Neural progenitor cell (in vitro differentiated cells): ENCODE measurements around the gene LTBP3. TPM values are rescaled to one million over a fixed set of nuclear protein-coding genes. Genes with fewer than 3 reads are reported as not detected.

Experiments used
- DNase-seq: peaks from one replicate; pipeline ENCODE4 v3.0.0-alpha.2; 2016; ENCODE audit warnings: low spot score
- H2AFZ ChIP-seq: fragments of 200-600 bp; sonication (generic); replicated peaks from 2 replicates; pipeline ENCODE4 v1.6.1; 2016; ENCODE audit warnings: antibody characterized with exemption
- H3F3A ChIP-seq: fragments of 200-600 bp; sonication (generic); 2 replicates; pipeline ENCODE4 v1.6.1; 2016; ENCODE audit warnings: antibody characterized with exemption, low read depth
- H3K27ac ChIP-seq: fragments of 200-600 bp; sonication (generic); 2 replicates; pipeline ENCODE4 v1.5.1; 2016; ENCODE audit warnings: mild to moderate bottlenecking
- H3K27me3 ChIP-seq: fragments of 200-600 bp; sonication (generic); 2 replicates; pipeline ENCODE4 v1.6.1; 2016; ENCODE audit warnings: mild to moderate bottlenecking, moderate library complexity
- H3K36me3 ChIP-seq: fragments of 200-600 bp; sonication (generic); 2 replicates; pipeline ENCODE4 v1.5.1; 2016
- H3K4me1 ChIP-seq: fragments of 200-600 bp; sonication (generic); 2 replicates; pipeline ENCODE4 v1.6.1; 2016; ENCODE audit warnings: mixed run types
- H3K4me2 ChIP-seq: fragments of 200-600 bp; sonication (generic); 2 replicates; pipeline ENCODE4 v1.6.1; 2016
- H3K4me3 ChIP-seq: fragments of 200-600 bp; sonication (generic); 2 replicates; pipeline ENCODE4 v1.5.1; 2016
- H3K79me2 ChIP-seq: fragments of 200-600 bp; sonication (generic); 2 replicates; pipeline ENCODE4 v1.6.1; 2016; ENCODE audit warnings: low read depth
- H3K9ac ChIP-seq: fragments of 200-600 bp; sonication (generic); 2 replicates; pipeline ENCODE4 v1.6.1; 2016
- H3K9me3 ChIP-seq: fragments of 200-600 bp; sonication (generic); 2 replicates; pipeline ENCODE4 v1.5.1; 2016; ENCODE audit warnings: low read depth
- H4K20me1 ChIP-seq: fragments of 200-600 bp; sonication (generic); 2 replicates; pipeline ENCODE4 v1.6.1; 2016; ENCODE audit warnings: low read depth
- H3K27ac Mint-ChIP-seq: 3 replicates; pipeline ENCODE4 v1.8.0; 2021; ENCODE audit warnings: mixed read lengths
- H3K27me3 Mint-ChIP-seq: 2 replicates; pipeline ENCODE4 v1.8.0; 2022; ENCODE audit warnings: low read depth, mild to moderate bottlenecking, inconsistent platforms, moderate library complexity, mixed read lengths; ENCODE audit not compliant: insufficient read depth
- H3K36me3 Mint-ChIP-seq: 3 replicates; pipeline ENCODE4 v1.8.0; 2021; ENCODE audit warnings: mixed read lengths
- H3K4me1 Mint-ChIP-seq: 3 replicates; pipeline ENCODE4 v1.8.0; 2021; ENCODE audit warnings: mixed read lengths
- H3K4me3 Mint-ChIP-seq: 3 replicates; pipeline ENCODE4 v1.8.0; 2021; ENCODE audit warnings: mild to moderate bottlenecking, moderate library complexity, mixed read lengths
- H3K9me3 Mint-ChIP-seq: 3 replicates; pipeline ENCODE4 v1.8.0; 2020; ENCODE audit warnings: mixed read lengths
- EZH2 ChIP-seq: fragments of 200-600 bp; sonication (generic); IDR thresholded peaks from 2 replicates; pipeline ENCODE4 v1.6.1; 2017; ENCODE audit warnings: antibody characterized with exemption, mild to moderate bottlenecking, moderate library complexity
- EZH2phosphoT487 ChIP-seq: fragments of 200-600 bp; sonication (generic); IDR thresholded peaks from 2 replicates; pipeline ENCODE4 v1.6.1; 2017; ENCODE audit warnings: antibody characterized with exemption
- total RNA-seq: library from RNA; depleted of rRNA; stranded (reverse); fragments of >200 nt; gene quantifications from 2 replicates; pipeline ENCODE4 v1.2.3, GENCODE V29; 2015; ENCODE audit warnings: low replicate concordance
- TF ChIP-seq, protein P1 (sequence below): fragments of 200-600 bp; sonication (generic); IDR thresholded peaks from 2 replicates; pipeline ENCODE4 v1.5.1; 2017; ENCODE audit warnings: antibody characterized with exemption, mild to moderate bottlenecking

The LTBP3 gene
- total RNA-seq, 1 donor from 2014 or later, result 1.2 TPM

DNA sequence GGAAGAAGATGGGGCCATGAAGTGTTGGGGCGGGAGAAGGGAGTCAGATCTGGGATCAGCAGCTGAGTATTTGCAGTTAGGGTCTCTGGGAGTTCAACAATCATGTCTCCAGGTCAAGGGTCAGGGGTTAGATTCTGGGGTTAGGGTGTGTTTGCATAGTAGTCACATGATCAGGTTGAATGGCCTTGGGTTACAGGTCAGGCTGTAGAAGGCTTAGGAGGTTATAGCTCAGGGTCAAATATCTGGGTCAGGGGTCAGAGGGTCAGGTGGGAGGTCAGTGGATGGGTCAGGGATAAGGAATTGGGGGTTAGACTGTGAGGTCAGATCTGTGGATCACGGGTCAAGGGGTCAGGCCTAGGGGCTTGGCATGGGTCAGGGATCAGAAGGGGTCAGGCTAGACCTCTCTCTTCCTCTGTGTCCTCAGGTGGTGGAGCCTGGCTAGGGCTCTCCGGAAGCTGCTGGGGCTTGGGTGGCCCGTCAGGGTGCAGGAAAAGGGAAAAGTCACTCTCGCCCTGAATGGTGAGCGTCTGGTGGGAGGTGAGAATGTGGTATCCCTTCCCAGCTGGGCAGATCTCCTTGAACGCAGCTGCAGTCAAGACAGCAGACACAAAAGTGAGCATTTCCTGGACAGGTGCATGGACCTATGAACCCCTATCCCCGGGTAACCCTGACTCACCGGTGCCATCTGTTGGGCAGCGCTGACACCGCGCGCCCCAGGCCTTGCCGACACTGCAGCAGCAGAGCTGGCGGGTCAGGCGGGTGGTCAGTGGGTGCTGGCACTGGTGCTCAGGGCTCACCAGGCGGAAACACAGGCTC lies 6.4 kb downstream of the LTBP3 start:
- no peak overlapping the region for H3K27ac ChIP-seq
- peaks cover 35% of the 10 kb centered on the region for H4K20me1 ChIP-seq
- peaks cover 48% of the 10 kb centered on the region for H3K4me1 Mint-ChIP-seq
- peaks cover 15% of the 10 kb centered on the region for H3K4me1 ChIP-seq
- TF ChIP-seq, protein P1, sequence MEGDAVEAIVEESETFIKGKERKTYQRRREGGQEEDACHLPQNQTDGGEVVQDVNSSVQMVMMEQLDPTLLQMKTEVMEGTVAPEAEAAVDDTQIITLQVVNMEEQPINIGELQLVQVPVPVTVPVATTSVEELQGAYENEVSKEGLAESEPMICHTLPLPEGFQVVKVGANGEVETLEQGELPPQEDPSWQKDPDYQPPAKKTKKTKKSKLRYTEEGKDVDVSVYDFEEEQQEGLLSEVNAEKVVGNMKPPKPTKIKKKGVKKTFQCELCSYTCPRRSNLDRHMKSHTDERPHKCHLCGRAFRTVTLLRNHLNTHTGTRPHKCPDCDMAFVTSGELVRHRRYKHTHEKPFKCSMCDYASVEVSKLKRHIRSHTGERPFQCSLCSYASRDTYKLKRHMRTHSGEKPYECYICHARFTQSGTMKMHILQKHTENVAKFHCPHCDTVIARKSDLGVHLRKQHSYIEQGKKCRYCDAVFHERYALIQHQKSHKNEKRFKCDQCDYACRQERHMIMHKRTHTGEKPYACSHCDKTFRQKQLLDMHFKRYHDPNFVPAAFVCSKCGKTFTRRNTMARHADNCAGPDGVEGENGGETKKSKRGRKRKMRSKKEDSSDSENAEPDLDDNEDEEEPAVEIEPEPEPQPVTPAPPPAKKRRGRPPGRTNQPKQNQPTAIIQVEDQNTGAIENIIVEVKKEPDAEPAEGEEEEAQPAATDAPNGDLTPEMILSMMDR, result peak; percentile 61
- TF ChIP-seq EZH2phosphoT487 (no peak), EZH2 (no peak)
- peak; percentile 70 for DNase-seq
- no peak overlapping the region for H3K4me2 ChIP-seq
- no peaks in the 10 kb centered on the region for H3K36me3 ChIP-seq
- H3K9ac ChIP-seq, result no peak overlapping the region
- H3K36me3 Mint-ChIP-seq, result peaks cover 9% of the 10 kb centered on the region
- H3K27me3 ChIP-seq, result peaks cover 98% of the 10 kb centered on the region
- H3K27me3 Mint-ChIP-seq, result peaks cover 33% of the 10 kb centered on the region
- H2AFZ ChIP-seq, result no peak overlapping the region
- no peak overlapping the region for H3K27ac Mint-ChIP-seq
- H3K79me2 ChIP-seq, result no peaks in the 10 kb centered on the region
- no peaks in the 10 kb centered on the region for H3K9me3 ChIP-seq
- H3K4me3 ChIP-seq, result no peak overlapping the region
- H3K9me3 Mint-ChIP-seq, result no peaks in the 10 kb centered on the region
- peaks cover 31% of the 10 kb centered on the region for H3F3A ChIP-seq
- H3K4me3 Mint-ChIP-seq, result peak overlapping the region; percentile 12

DNA sequence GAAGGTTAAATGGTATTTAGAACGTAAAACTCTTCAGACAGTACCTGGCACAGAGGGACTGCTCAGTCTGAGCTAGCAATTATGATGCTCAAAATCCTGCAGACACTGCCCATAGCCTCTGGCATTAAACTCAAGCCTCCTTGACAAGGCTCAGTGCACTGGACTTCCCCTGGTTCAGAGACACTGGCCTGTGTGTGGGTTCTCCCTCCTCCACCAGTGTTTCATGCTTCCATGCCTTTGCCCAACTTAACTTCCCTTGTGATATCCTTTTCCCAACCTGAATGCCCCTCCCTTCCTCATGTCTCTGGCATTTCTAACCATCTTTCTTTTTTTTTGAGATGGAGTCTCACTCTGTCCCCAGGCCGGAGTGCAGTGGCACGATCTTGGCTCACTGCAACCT lies 9.1 kb downstream of the LTBP3 start:
- H3K9me3 Mint-ChIP-seq, result no peaks in the 10 kb centered on the region
- DNase-seq, result no peak
- Histone ChIP-seq H3F3A (peaks cover 39% of the 10 kb centered on the region), H3K36me3 (no peaks in the 10 kb centered on the region), H3K4me2 (no peak overlapping the region), H3K27me3 (peaks cover 98% of the 10 kb centered on the region), H4K20me1 (peaks cover 39% of the 10 kb centered on the region), H3K9ac (no peak overlapping the region), H3K9me3 (no peaks in the 10 kb centered on the region), H2AFZ (no peak overlapping the region), H3K4me3 (no peak overlapping the region), H3K4me1 (peaks cover 17% of the 10 kb centered on the region), H3K27ac (no peak overlapping the region), H3K79me2 (no peaks in the 10 kb centered on the region)
- peaks cover 36% of the 10 kb centered on the region for H3K4me1 Mint-ChIP-seq
- peak overlapping the region; percentile 54 for H3K4me3 Mint-ChIP-seq
- H3K27me3 Mint-ChIP-seq, result peaks cover 30% of the 10 kb centered on the region
- no peak overlapping the region for H3K27ac Mint-ChIP-seq
- H3K36me3 Mint-ChIP-seq, result peaks cover 9% of the 10 kb centered on the region
- TF ChIP-seq, protein P1, result no peak
- no peak for TF ChIP-seq EZH2phosphoT487
- no peak for TF ChIP-seq EZH2

DNA sequence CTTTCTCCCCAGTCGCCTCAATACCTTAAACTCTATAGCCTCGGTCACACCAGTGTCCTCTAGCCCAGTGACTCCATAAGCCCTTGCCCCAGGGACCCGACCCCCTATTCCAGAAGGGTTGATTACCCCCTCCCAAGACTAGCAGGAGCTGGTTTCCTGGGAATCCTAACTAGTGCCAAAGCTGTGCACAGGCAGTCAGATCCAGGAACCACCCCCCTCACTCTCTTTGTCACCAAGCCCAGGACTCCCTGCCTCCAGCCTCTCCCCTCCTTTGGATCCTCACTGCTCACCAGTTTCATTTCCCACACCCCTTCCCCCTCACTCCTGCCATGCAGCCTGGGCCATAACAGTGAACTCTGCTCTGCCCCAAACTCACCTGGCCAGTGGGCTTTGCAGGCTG lies 9.8 kb downstream of the LTBP3 start:
- Mint-ChIP-seq H3K4me3 (peak overlapping the region; percentile 61), H3K27me3 (peaks cover 32% of the 10 kb centered on the region), H3K9me3 (no peaks in the 10 kb centered on the region), H3K36me3 (peaks cover 9% of the 10 kb centered on the region), H3K27ac (no peak overlapping the region), H3K4me1 (peaks cover 36% of the 10 kb centered on the region)
- H3K27me3 ChIP-seq, result peaks cover 98% of the 10 kb centered on the region
- H3K4me3 ChIP-seq, result no peak overlapping the region
- H2AFZ ChIP-seq, result no peak overlapping the region
- no peak for DNase-seq
- H3K4me1 ChIP-seq, result peaks cover 10% of the 10 kb centered on the region
- peaks cover 36% of the 10 kb centered on the region for H3F3A ChIP-seq
- TF ChIP-seq, protein P1, result no peak
- TF ChIP-seq EZH2, result no peak
- H3K9ac ChIP-seq, result no peak overlapping the region
- no peaks in the 10 kb centered on the region for H3K36me3 ChIP-seq
- no peaks in the 10 kb centered on the region for H3K79me2 ChIP-seq
- no peaks in the 10 kb centered on the region for H3K9me3 ChIP-seq
- H3K4me2 ChIP-seq, result no peak overlapping the region
- H3K27ac ChIP-seq, result no peak overlapping the region
- H4K20me1 ChIP-seq, result peaks cover 39% of the 10 kb centered on the region
